ENCODE measurements around the gene EPC2.
"Not testable (repeated sequence)": the region's sequence is repeated elsewhere in the genome, so short reads cannot be mapped to it uniquely, and the experiment has no call there.

The EPC2 gene

DNA sequence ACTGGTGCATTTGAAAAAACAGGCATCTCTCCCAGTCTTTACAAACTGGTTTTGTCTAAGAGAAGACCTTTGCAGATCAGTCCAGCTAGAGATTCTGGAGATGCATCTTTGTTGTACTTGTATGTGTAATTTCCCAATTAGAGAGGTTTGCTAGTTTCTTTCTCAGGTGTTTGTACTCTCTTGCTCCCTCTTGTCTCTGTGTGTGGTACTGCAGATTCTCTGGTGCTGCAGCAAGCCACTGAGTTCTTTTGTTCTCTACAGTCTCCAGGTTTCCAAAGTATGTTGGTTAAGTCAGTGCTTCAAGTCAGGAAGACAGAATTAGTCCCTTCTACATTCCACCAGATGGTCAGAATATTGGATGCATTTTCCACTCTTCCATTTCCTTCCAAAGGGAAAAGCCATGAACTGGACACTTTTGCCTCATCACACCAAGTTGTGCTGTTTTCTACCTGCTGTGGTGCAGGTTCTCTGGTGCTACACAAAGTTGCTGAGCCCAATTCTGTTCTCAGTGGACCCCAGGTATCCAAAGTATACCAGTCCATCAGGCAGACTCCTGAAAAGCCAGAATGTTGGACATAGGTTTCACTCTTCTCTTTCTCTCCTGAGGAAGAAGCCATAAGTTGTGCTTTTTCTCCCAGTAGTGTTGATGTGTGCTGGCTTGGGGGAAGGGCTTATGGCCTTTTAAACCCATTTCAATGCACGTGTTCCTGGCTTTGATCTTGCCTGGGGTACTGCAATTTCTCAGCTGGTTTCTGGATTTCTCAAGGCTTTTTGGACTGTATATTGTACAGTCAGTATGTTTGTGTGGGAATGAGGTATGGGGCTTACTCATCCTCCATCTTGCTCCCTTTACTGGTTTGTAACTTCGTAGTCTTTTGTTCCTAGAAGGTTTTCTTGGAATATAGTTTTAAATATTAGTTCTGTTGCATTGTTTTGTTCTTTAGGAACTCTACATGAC, 29.8 kb downstream of the EPC2 start:
- DNase-seq (ENCODE audit: low read depth, low spot score): no peak

- no peak for DNase-seq (ENCODE audit: low read depth, low spot score)
Measured at GRCh38 chr2:148675708-148676107, 31.2 kb downstream of the EPC2 start.

DNA sequence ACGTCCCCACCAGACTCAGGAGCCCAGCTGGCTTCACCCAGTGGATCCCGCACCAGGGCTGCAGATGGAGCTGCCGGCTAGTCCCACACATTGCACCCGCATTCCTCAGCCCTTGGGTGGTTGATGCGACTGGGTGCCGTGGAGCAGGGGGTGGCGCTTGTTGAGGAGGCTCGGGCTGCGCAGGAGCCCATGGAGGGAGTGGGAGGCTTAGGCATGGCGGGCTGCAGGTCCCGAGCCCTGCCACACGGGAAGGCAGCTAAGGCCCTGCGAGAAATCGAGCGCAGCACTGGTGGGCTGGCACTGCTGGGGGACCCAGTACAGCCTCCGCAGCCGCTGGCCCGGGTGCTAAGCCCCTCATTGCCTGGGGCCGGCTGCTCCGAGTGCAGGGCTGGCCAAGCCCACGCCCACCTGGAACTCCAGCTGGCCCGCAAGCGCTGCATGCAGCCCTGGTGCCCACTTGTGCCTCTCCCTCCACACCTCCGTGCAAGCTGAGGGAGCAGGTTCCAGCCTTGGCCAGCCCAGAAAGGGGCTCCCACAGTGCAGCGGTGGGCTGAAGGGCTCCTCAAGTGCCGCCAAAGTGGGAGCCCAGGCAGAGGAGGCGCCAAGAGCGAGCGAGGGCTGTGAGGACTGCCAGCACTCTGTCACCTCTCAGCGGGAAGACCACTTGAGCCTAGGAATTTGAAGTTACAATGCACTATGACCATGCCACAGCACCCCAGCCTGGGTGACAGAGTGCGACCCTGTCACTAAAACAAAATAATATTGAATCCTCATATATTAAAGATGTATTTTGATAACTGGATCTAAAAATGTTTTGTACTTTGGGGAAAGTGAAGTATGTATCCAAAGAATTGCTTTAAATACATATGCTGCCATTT, 34.0 kb downstream of the EPC2 start:
- DNase-seq (ENCODE audit: low read depth, low spot score): not testable (repeated sequence)

GRCh38 chr2:148680462-148680861, 35.9 kb downstream of the EPC2 start:
- no peak for DNase-seq (ENCODE audit: low read depth, low spot score)

DNA sequence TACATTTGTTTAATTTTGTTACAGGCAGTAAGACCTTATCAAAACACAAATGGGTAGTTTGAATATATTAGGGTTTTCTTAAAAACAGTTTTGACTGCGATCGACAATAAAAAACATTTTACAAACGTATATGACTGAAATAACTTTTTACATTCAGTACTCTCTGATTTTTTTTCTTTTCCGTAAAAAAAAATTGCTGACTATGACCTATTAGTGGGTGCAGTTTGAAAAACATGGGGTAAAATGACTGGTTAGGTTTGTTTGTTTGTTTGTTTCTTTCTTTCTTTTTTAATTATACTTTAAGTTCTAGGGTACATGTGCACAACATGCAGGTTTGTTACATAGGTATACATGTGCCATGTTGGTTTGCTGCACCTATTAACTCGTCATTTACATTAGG, 36.9 kb downstream of the EPC2 start:
- no peak for DNase-seq (ENCODE audit: low read depth, low spot score)

DNA sequence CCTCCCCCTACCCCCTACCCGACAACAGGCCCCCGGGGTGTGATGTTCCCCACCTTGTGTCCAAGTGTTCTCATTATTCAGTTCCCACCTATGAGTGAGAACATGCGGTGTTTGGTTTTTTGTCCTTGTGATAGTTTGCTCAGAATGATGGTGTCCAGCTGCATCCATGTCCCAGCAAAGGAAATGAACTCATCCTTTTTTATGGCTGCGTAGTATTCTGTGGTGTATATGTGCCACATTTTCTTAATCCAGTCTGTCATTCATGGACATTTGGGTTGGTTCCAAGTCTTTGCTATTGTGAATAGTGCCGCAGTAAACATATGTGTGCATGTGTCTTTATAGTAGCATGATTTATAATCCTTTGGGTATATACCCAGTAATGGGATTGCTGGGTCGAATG, 37.3 kb downstream of the EPC2 start:
- DNase-seq (ENCODE audit: low read depth, low spot score): not testable (repeated sequence)

GRCh38 chr2:148684507-148684906, 40.0 kb downstream of the EPC2 start:
- DNase-seq (ENCODE audit: low read depth, low spot score): no peak

GRCh38 chr2:148687543-148687942, 43.0 kb downstream of the EPC2 start:
- DNase-seq (ENCODE audit: low read depth, low spot score): no peak

DNA sequence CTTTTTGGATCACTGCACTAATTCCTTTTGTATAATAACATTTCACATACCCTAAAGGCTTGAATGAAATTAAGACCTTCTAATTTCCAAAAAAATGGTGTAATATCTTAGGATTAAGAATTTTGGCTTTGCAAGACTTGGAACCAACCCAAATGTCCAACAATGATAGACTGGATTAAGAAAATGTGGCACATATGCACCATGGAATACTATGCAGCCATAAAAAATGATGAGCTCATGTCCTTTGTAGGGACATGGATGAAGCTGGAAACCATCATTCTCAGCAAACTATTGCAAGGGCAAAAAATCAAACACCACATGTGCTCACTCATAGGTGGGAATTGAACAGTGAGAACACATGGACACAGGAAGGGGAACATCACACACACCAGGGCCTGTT, 43.5 kb downstream of the EPC2 start:
- not testable (repeated sequence) for DNase-seq (ENCODE audit: low read depth, low spot score)

- no peak for DNase-seq (ENCODE audit: low read depth, low spot score)
Measured at GRCh38 chr2:148696985-148697384, 52.4 kb downstream of the EPC2 start.

DNA sequence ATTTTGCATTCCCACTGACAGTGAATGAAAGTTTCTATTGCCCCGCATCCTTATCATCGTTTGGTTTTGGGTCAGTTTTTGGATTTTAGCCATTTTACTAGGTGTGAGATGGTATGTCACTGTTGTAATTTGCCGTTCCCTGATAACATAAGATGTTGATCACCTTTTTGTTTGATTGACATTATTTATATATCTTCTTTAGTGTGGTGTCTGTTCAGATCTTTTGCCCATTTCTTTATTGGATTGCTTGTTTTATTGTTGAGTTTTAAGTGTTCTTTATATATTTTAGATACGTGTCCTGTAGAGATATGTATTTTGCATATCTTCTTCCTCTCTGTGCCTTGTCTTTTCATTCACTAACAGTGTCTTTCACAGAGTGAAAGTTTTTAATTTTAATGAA, 55.3 kb downstream of the EPC2 start:
- DNase-seq (ENCODE audit: low read depth, low spot score): no peak

DNA sequence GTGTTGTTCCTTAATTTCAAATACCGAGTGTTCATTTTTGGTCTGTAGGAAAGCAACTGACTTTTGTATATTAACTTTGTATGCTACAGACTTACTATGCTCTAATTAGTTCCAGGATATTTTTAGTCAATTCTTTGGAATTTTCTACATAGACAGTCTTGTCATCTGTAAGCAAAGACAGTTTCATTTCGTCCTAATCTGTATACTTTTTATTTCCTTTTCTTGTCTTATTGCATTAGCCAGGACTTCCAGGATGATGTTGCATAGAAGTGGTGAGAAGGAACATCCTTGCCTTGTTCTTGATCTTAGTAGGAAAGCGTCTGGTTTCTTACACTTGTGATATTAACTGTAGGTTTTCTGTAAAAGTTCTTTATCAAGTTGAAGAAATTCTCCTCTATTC, 56.5 kb downstream of the EPC2 start:
- no peak for DNase-seq (ENCODE audit: low read depth, low spot score)

- no peak for DNase-seq (ENCODE audit: low read depth, low spot score)
Measured at GRCh38 chr2:148701877-148702276, 57.3 kb downstream of the EPC2 start.

DNA sequence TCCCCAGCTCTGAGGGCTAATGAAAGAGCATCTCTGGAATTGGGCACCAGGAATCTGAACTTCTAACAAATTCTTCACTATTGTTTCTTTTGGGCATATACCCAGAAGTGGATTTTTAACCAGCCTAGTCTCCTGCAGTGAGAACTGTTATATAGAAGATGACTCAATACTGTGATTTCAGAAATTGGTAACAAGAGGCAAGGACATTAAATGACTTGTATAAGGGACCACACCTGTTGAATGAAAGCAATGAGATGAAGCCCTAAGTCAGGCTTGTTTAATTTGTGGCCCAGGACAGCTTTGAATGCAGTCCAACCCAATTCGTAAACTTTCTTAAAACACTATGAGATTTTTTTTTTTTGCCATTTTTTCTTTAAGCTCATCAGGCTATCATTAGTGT, 57.9 kb downstream of the EPC2 start:
- DNase-seq (ENCODE audit: low read depth, low spot score): no peak

- DNase-seq (ENCODE audit: low read depth, low spot score): no peak
Measured at GRCh38 chr2:148704247-148704646, 59.7 kb downstream of the EPC2 start.

GRCh38 chr2:148716378-148716920, 71.9 kb downstream of the EPC2 start:
- no peak for DNase-seq (ENCODE audit: low read depth, low spot score)

DNA sequence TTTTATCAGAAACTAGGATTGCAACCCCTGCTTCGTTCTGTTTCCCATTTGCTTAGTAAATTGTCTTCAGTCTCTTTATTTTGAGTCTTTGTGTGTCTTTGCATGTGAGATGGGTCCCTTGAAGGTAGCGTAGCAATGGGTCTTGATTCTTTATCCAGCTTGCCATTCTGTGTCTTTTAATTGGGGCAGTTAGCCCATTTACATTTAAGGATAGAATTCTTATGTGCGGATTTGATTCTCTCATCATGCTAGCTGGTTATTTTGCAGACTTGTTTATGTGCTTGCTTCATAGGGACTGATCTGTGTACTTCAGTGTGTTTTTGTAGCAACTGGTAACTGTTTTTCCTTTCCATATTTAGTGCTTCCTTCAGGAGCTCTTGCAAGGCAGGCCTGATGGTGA, 73.5 kb downstream of the EPC2 start:
- no peak for DNase-seq (ENCODE audit: low read depth, low spot score)

DNA sequence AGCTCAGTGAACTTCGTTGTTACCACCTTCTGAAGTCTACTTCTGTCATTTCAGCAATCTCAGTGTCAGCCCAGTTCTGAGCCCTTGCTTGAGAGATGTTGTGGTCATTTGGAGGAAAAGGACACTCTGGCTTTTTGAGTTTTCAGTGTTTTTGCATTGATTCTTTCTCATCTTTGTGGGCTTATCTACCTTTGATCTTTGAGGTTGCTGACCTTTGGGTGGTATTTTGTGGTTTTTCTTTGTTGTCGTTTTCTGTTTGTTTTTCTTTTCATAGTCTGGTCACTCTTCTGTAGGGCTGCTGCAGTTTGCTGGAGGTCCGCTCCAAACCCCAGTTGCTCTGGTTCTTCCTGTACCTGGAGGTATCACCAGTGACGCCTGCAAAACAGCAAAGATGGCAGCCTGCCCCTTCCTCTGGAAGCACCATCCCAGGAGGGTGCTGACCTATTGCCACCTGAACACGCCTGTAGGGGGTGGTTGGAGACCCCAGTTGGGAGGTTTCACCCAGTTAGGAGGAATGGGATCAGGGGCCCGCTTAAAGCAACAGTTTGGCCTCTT, 74.7 kb downstream of the EPC2 start:
- no peak for DNase-seq (ENCODE audit: low read depth, low spot score)

DNA sequence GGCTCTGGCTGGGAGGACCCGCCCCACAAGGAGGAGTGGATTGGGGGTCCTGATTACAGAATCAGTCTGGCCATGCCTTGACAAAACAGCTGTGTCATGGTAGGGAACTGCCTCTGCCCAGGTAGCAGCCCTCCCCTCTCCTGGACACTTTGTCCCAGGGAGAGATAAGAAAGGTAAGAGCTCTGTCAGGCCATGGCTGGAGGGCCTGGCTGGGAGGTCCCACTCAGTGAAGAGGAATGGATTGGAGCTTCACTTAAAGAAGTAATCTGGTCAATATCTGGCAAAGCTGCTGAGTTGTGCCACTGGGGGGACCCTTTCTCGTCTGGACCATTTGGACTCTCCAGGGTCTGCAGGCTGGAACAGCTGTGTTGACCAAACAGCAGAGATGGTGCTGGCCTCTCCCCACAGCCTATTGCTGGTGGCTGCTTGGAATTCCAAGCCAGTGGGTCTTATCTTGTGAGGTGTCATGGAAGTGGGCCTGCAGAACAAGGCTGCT, 75.4 kb downstream of the EPC2 start:
- no peak for DNase-seq (ENCODE audit: low read depth, low spot score)

GRCh38 chr2:148720501-148721001, 76.0 kb downstream of the EPC2 start:
- DNase-seq (ENCODE audit: low read depth, low spot score): no peak

DNA sequence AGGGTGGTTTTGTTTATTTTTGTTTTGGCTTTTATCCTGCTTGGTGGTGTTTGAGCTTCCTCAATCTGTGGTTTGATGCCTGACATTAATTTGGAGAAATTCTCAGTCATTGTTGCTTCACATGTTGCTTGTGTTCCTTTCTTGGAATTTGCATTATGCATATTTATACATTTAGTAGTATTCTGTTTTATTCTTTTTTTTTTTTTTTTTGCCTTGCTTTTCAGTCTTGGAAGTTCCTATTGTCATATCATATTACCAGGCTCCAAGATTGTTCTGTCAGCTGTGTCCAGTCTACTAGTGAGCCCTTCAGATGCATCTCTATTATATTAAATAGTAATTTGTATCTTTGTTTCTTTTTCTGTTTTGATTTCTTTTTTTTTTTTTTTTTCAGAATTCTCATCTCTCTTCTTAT, 77.0 kb downstream of the EPC2 start:
- no peak for DNase-seq (ENCODE audit: low read depth, low spot score)

Data from brain pericyte (primary cell).